Right lung (tissue), 5 donors: Measurements from ENCODE around the gene FRAS1. TPM values are rescaled to one million over a fixed set of nuclear protein-coding genes. Genes with fewer than 3 reads are reported as not detected.
"Not testable (repeated sequence)": the region's sequence is repeated elsewhere in the genome, so short reads cannot be mapped to it uniquely, and the experiment has no call there.

ENCODE experiments used
- DNase-seq, 2 donors: peaks; one replicate each; pipeline ENCODE4 v3.0.0-alpha.2; 2013
- polyA plus RNA-seq, 5 donors: library from polyadenylated mRNA; unstranded; fragments of 120-200 nt; gene quantifications; one replicate each; pipeline versions ENCODE4 v1.2.1 to v1.2.3, GENCODE V29; 2013; ENCODE audit warnings: inconsistent platforms in 1 of 5, low replicate concordance in 1 of 5; ENCODE audit not compliant: insufficient read length in 5 of 5, insufficient read depth in 1 of 5

Gene FRAS1
- polyA plus RNA-seq, 5 donors = 23.5 to 45.6 (median 42.8) TPM

DNA sequence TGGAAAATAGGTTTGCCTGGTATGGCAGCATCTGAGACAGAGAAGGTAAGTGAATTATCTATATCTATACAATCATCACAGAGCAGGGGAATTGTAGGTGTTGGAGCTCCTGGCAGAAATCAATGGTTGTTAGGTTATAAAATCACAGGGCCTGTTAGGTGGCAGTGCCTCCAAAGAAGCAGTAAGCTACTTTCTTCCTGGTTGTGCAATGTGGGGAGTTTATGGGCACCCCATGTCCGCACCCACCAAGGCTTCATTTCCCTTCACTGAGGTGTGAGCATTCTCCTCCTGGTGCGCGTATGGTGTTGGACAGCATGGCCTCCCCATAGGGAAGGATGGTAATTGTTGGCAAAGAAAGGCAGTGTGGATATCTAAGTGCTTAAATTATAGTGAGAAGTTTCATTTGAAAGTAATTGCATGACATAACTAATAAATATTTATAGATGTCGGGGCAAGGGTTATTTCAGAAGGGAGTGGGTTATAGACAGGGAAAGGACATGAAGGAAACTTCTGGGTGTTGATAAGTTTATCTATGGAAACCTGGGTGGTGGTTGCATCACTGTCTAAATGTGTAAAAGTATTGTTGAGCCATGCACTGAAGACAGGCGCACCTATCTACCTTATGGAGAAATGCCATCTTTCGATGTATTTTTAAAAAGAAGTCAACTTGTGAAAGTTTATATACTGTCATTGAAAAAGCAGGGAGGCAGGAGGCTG is 153.7 kb downstream of the FRAS1 start:
- no peak for DNase-seq

GRCh38 chr4:78213218-78213617 is 156.1 kb downstream of the FRAS1 start:
- no peak for DNase-seq

DNA sequence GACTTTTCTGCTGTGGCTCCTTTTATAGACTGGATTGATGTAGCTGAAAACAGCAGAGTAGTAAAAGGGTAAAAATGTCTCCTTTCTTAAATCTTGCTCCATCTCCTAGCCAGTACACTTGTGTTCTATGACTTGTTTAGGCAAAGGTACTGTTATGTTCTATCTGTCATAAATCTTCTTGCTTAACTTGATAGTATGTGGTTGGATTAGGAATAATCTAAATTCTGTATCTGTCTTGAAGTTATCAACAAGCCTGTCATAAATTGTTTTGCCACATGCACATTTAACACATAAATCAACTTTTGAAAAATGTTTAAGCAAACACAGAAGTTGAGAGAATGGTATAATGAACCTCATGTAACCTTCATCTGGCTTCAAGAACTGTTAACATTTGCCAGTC is 157.0 kb downstream of the FRAS1 start:
- no peak for DNase-seq

GRCh38 chr4:78217557-78217956 is 160.4 kb downstream of the FRAS1 start:
- DNase-seq = no peak

GRCh38 chr4:78218260-78218659 is 161.1 kb downstream of the FRAS1 start:
- no peak for DNase-seq

GRCh38 chr4:78219825-78220224 is 162.7 kb downstream of the FRAS1 start:
- no peak for DNase-seq

- no peak for DNase-seq
Observed at GRCh38 chr4:78220283-78220682, 163.2 kb downstream of the FRAS1 start.

GRCh38 chr4:78222575-78223186 is 165.6 kb downstream of the FRAS1 start:
- no peak for DNase-seq

DNA sequence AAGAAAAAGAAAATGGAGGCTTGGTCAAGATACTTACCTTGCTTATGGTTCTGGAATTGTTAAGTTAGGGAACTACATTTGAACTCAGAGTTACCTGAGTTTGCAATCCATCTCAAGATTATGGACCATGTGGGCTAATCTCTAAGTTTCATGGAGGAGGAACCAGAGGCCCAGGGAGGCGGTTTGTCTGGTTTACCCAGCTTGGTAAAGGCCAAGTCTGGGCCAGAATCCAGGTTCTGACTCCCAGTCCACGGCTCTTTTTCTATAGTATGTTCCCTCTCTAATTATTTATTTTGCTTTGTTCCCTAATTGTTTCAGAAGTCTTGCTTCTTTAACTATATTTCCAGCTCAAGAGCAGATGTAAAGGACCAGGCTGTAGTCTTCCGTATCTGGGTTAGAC is 168.1 kb downstream of the FRAS1 start:
- DNase-seq = no peak

GRCh38 chr4:78226279-78226678 is 169.2 kb downstream of the FRAS1 start:
- DNase-seq = no peak

GRCh38 chr4:78227411-78228057 is 170.4 kb downstream of the FRAS1 start:
- no peak for DNase-seq

GRCh38 chr4:78235800-78236199 is 178.7 kb downstream of the FRAS1 start:
- DNase-seq = no peak

DNA sequence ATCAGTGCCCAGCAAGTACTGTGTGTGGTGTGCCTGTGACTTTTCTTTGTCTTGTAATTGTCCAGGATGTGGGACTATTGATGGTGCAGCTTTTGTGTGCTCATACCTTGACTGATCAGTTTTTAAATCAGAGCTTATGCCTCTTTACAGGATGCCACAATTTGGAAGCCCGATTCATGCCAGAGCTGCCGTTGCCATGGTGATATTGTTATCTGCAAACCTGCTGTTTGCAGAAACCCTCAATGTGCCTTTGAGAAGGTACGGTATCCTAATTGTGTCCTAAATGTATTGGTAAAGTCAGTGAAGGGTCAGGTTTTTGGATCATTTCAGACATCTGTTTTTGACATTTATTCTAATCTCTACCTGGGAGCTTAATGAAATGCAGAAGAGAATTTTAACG is 180.2 kb downstream of the FRAS1 start:
- no peak for DNase-seq

- no peak for DNase-seq
Observed at GRCh38 chr4:78242071-78242470, 184.9 kb downstream of the FRAS1 start.

- DNase-seq = no peak
Observed at GRCh38 chr4:78244705-78245485, 187.8 kb downstream of the FRAS1 start.

- peak in 1 of 2 donors; percentile 18 for DNase-seq
Observed at GRCh38 chr4:78247536-78248285, 190.6 kb downstream of the FRAS1 start.

DNA sequence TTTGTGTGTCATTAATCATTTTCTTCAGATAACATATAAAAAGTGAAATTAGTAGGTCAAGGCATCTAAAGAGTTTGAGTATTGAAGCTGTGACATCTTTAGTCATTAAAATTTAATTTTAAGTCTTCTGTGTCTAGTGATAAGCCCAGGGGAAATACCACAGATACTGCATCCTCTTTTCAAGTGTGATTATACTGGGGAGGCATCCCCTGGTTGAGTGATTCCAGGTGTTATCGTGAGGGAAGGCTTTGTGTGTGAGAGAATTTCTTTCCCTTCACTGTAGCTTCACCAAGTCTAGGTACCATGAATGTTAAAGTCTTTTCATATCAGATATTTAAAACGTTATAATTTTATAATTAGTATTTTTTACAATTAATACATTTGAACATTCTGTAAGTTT is 193.4 kb downstream of the FRAS1 start:
- DNase-seq = no peak

DNA sequence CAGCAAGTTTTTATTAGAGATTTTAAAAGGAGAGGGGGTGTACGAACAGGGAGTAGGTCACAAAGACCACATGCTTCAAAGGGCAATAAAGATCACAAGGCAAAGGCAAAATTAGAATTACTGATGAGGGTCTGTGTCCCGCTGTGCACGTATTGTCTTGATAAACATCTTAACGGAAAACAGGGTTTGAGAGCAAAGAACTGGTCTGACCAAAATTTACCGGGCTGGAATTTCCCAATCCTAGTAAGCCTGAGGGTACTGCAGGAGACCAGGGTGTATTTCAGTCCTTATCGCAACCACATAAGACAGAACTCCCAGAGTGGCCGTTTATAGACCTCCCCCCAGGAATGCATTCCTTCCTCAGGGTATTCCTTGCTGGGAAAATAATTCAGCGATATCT is 195.7 kb downstream of the FRAS1 start:
- not testable (repeated sequence) for DNase-seq

GRCh38 chr4:78254893-78255292 is 197.8 kb downstream of the FRAS1 start:
- no peak for DNase-seq

- no peak for DNase-seq
Observed at GRCh38 chr4:78265006-78265405, 207.9 kb downstream of the FRAS1 start.

DNA sequence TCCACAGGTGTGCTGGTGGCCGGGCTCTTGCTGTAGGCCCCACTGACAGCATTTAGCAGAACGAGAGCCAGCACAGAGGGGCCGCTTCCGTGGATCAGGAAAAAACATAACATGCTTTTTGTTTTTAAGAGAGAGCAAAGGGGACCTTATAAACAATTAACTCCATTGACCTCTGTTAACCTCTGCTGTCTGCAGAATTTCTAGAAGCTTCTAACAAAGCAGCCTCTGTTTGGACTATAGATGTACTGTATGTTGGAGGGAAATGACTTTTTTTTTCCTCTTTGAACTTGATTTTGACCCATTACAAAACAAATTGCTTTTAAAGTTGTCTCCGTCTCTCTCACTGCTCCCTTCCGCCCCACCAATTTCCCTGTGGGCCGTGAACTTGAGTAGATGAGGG is 210.7 kb downstream of the FRAS1 start:
- DNase-seq = no peak

- DNase-seq = no peak
Observed at GRCh38 chr4:78268597-78268996, 211.5 kb downstream of the FRAS1 start.
